K562 (cell line): ENCODE measurements around the gene DHX32. TPM values are rescaled to one million over a fixed set of nuclear protein-coding genes. Genes with fewer than 3 reads are reported as not detected.

Experiments
- ASH1L ChIP-seq: fragments of 450-650 bp; IDR thresholded peaks from 2 replicates; pipeline ENCODE4 v1.6.1; 2018; ENCODE audit warnings: borderline replicate concordance, mild to moderate bottlenecking, low read depth; ENCODE audit not compliant: partially characterized antibody
- ATF1 ChIP-seq, 2 experiments: fragments of 450-650 bp in 1 of 2; IDR thresholded peaks; 2 replicates each; pipeline ENCODE4 v1.6.1; 2016; ENCODE audit warnings: missing compliant biosample characterization in 1 of 2, missing genetic modification characterization in 1 of 2
- ATF6 ChIP-seq: sonication (generic); formaldehyde crosslinking; IDR thresholded peaks from 2 replicates; pipeline ENCODE4 v1.4.0; 2020; ENCODE audit warnings: mild to moderate bottlenecking, missing genetic modification reagents
- CHCHD3 ChIP-seq: fragments of 250-450 bp; sonication (Bioruptor Pico); IDR thresholded peaks from 2 replicates; pipeline ENCODE4 v2.1.2; 2022; ENCODE audit warnings: mild to moderate bottlenecking
- EGR1 ChIP-seq: fragments of 450-650 bp; conservative IDR thresholded peaks from 2 replicates; pipeline ENCODE4 v1.6.1; 2017; ENCODE audit warnings: mild to moderate bottlenecking
- ETV1 ChIP-seq: fragments of 450-650 bp; conservative IDR thresholded peaks from 2 replicates; pipeline ENCODE4 v1.6.1; 2016; ENCODE audit warnings: missing genetic modification characterization, control low read depth, low read depth, missing compliant biosample characterization
- FOXK2 ChIP-seq, 2 experiments: fragments of 450-650 bp; IDR thresholded peaks in 1 of 2; conservative IDR thresholded peaks in 1 of 2; 2 replicates each; pipeline ENCODE4 v1.6.1; 2016; ENCODE audit warnings: low read depth in 2 of 2, mild to moderate bottlenecking in 1 of 2
- HNRNPK ChIP-seq: fragments of 200-400 bp; formaldehyde crosslinking; IDR thresholded peaks from one replicate; pipeline ENCODE4 v1.6.1; 2018; ENCODE audit warnings: mild to moderate bottlenecking, low read depth, low read length; ENCODE audit not compliant: poor library complexity, severe bottlenecking
- KDM5B ChIP-seq: fragments of 200-600 bp; sonication (generic); IDR thresholded peaks from 2 replicates; pipeline ENCODE4 v1.6.1; 2012; ENCODE audit warnings: low read depth, mild to moderate bottlenecking, moderate library complexity, low read length, control low read depth, inconsistent platforms; ENCODE audit not compliant: insufficient replicate concordance
- KLF16 ChIP-seq: IDR thresholded peaks from 2 replicates; pipeline ENCODE4 v1.6.1; 2016; ENCODE audit warnings: antibody characterized with exemption
- MAFF ChIP-seq: IDR thresholded peaks from 2 replicates; pipeline ENCODE4 v1.6.1; 2012; ENCODE audit warnings: low read length, improper control_type of control experiment
- MAX ChIP-seq: sonication (generic); formaldehyde crosslinking; IDR thresholded peaks from 2 replicates; pipeline ENCODE4 v1.9.0; 2022; ENCODE audit warnings: mild to moderate bottlenecking, missing genetic modification reagents
- NUFIP1 ChIP-seq: fragments of 450-650 bp; IDR thresholded peaks from 2 replicates; pipeline ENCODE4 v1.6.1; 2018; ENCODE audit not compliant: partially characterized antibody
- POLR2A ChIP-seq: fragments of 450-650 bp; conservative IDR thresholded peaks from 2 replicates; pipeline ENCODE4 v1.6.1; 2016
- RREB1 ChIP-seq: fragments of 250-450 bp; sonication (Bioruptor Pico); IDR thresholded peaks from 2 replicates; pipeline ENCODE4 v1.4.0; 2020
- SMAD3 ChIP-seq: fragments of 450-650 bp; formaldehyde crosslinking; conservative IDR thresholded peaks from 2 replicates; pipeline ENCODE4 v1.4.0; 2020; ENCODE audit warnings: mild to moderate bottlenecking
- SP1 ChIP-seq: sonication (generic); formaldehyde crosslinking; IDR thresholded peaks from 2 replicates; pipeline ENCODE4 v1.8.1; 2022; ENCODE audit warnings: mild to moderate bottlenecking, missing genetic modification reagents
- ZFX ChIP-seq: sonication (generic); formaldehyde crosslinking; IDR thresholded peaks from 2 replicates; pipeline ENCODE4 v1.8.0; 2022; ENCODE audit warnings: mild to moderate bottlenecking, missing genetic modification reagents, moderate library complexity
- ZKSCAN1 ChIP-seq: fragments of 150-350 bp; IDR thresholded peaks from 2 replicates; pipeline ENCODE4 v1.6.1; 2016; ENCODE audit warnings: low read depth, low read length
- ZNF224 ChIP-seq: sonication (generic); formaldehyde crosslinking; IDR thresholded peaks from 2 replicates; pipeline ENCODE4 v1.8.0; 2022; ENCODE audit warnings: mild to moderate bottlenecking, missing genetic modification reagents
- polyA plus RNA-seq, 8 experiments: library from polyadenylated mRNA; depleted of rRNA in 4 of 8; stranded (reverse) in 5 of 8; unstranded in 3 of 8; fragments of >200 nt; fragmentation: Nextera tagmentation in 2 of 8; fragmentation: Illumina TruSeq in 1 of 8; extraction: Ambion mirVana in 2 of 8; extraction: Trizol in 1 of 8; gene quantifications; 2 replicates each; pipeline versions ENCODE4 v1.2.1 to v1.2.3, GENCODE V29; 2011 to 2014; ENCODE audit warnings: inconsistent platforms in 1 of 8, missing spikeins in 1 of 8
- total RNA-seq, 7 experiments: library from RNA; depleted of rRNA in 6 of 7; stranded (reverse); fragments of >200 nt in 6 of 7; fragmentation: Illumina TruSeq in 2 of 7; extraction: Trizol in 2 of 7; gene quantifications; 2 replicates each; pipeline versions ENCODE4 v1.2.1 to v1.2.3, GENCODE V29; 2011 to 2021; ENCODE audit warnings: low replicate concordance in 1 of 7

The DHX32 gene
- total and polyA plus RNA-seq, 9 of the 15 experiments (the other 6 are each of a cell fraction or from before 2014, with no cell fraction given), result 5.8 to 23.5 (median 17.5) TPM

GRCh38 chr10:125822878-125823662 is 58.0 kb downstream of the DHX32 start, which contains the start of the genes BCCIP and UROS (continued):
- TF ChIP-seq RREB1 (CRISPR knock-in tag) (no peak), SMAD3 (CRISPR knock-in tag) (no peak), KLF16 (no peak), CHCHD3 (CRISPR knock-in tag) (no peak), ASH1L (peak; percentile 89), ATF1 (CRISPR knock-in tag; IDR thresholded peaks at IDR 0.05) (no peak), ATF1 (tag; IDR thresholded peaks at IDR 0.05) (peak; percentile 60), POLR2A (peak; percentile 88), HNRNPK (no peak), SP1 (no peak), FOXK2 (conservative IDR thresholded peaks at IDR 0.05 in 1 of 2, IDR thresholded peaks at IDR 0.05 in 1 of 2; ENCODE audit: low read depth in 2 of 2) (peak; percentile 85 to 100), ZNF224 (CRISPR knock-in tag) (no peak), ZKSCAN1 (no peak), ATF6 (CRISPR knock-in tag) (no peak), NUFIP1 (peak; percentile 86), MAX (CRISPR knock-in tag) (peak; percentile 62), MAFF (peak; percentile 65), ETV1 (tag) (peak; percentile 79; the same call in 1 of the 2 replicates), ZFX (CRISPR knock-in tag) (peak; percentile 84), KDM5B (peak; percentile 51), EGR1 (peak; percentile 35; the same call in 1 of the 2 replicates)
